Mesenchymal stem cell (in vitro differentiated cells and primary cell): Measurements from ENCODE around the gene TECPR2.
A peak's percentile ranks its signal among the peaks of the same experiment; 100 is the strongest.

ENCODE experiments used
- DNase-seq: peaks from one replicate; pipeline ENCODE4 v3.0.0-alpha.2; 2013
- H2AFZ ChIP-seq: one replicate; pipeline ENCODE4 v1.6.1; 2013; ENCODE audit warnings: low read depth, mild to moderate bottlenecking, control low read depth, inconsistent platforms, low read length, moderate library complexity
- H2AK5ac ChIP-seq: 2 replicates; pipeline ENCODE4 v1.6.1; 2013; ENCODE audit warnings: low read length, moderate library complexity, mild to moderate bottlenecking, inconsistent platforms; ENCODE audit not compliant: severe bottlenecking
- H2BK120ac ChIP-seq: one replicate; pipeline ENCODE4 v1.6.1; 2013; ENCODE audit warnings: low read depth, mild to moderate bottlenecking, inconsistent platforms, low read length, moderate library complexity
- H2BK12ac ChIP-seq, 2 experiments: one replicate each; pipeline ENCODE4 v1.6.1; 2013; ENCODE audit warnings: inconsistent platforms in 2 of 2, low read length in 2 of 2, mild to moderate bottlenecking in 2 of 2, moderate library complexity in 2 of 2, control low read depth in 1 of 2
- H2BK15ac ChIP-seq: one replicate; pipeline ENCODE4 v1.6.1; 2013; ENCODE audit warnings: mild to moderate bottlenecking, low read depth, inconsistent platforms; ENCODE audit not compliant: poor library complexity, severe bottlenecking
- H2BK5ac ChIP-seq: 2 replicates; pipeline ENCODE4 v1.6.1; 2013; ENCODE audit warnings: low read depth, mild to moderate bottlenecking, low read length, control low read depth, inconsistent platforms; ENCODE audit not compliant: poor library complexity, severe bottlenecking
- H3K14ac ChIP-seq, 2 experiments: one replicate each; pipeline ENCODE4 v1.6.1; 2013; ENCODE audit warnings: inconsistent platforms in 2 of 2, low read length in 2 of 2, control low read depth in 1 of 2, mild to moderate bottlenecking in 1 of 2, moderate library complexity in 1 of 2
- H3K18ac ChIP-seq, 2 experiments: one replicate each; pipeline ENCODE4 v1.6.1; 2013; ENCODE audit warnings: inconsistent platforms in 2 of 2, low read length in 2 of 2, control low read depth in 1 of 2, low read depth in 1 of 2, mild to moderate bottlenecking in 1 of 2
- H3K23ac ChIP-seq, 2 experiments: one replicate each; pipeline ENCODE4 v1.6.1; 2013; ENCODE audit warnings: inconsistent platforms in 2 of 2, low read length in 2 of 2, mild to moderate bottlenecking in 2 of 2, moderate library complexity in 2 of 2, control low read depth in 1 of 2
- H3K27ac ChIP-seq: 2 replicates; pipeline ENCODE4 v1.5.1; 2013; ENCODE audit warnings: mild to moderate bottlenecking, moderate library complexity, low read length, control low read depth, inconsistent platforms; ENCODE audit not compliant: poor library complexity, severe bottlenecking
- H3K27me3 ChIP-seq, 2 experiments: 2 replicates each; pipeline versions ENCODE4 v1.6.1 to v1.7.0; 2013; ENCODE audit warnings: low read length in 2 of 2, mild to moderate bottlenecking in 2 of 2, moderate library complexity in 2 of 2, control low read depth in 1 of 2, inconsistent platforms in 1 of 2; ENCODE audit not compliant: control insufficient read depth in 1 of 2, insufficient read depth in 1 of 2
- H3K36me3 ChIP-seq, 2 experiments: 2 replicates each; pipeline versions ENCODE4 v1.6.1 to v1.7.0; 2013; ENCODE audit warnings: low read length in 2 of 2, control low read depth in 1 of 2, inconsistent platforms in 1 of 2, low read depth in 1 of 2, mild to moderate bottlenecking in 1 of 2; ENCODE audit not compliant: insufficient read depth in 2 of 2, control insufficient read depth in 1 of 2
- H3K4ac ChIP-seq, 2 experiments: one replicate each; pipeline ENCODE4 v1.6.1; 2013; ENCODE audit warnings: inconsistent platforms in 2 of 2, low read length in 2 of 2, mild to moderate bottlenecking in 2 of 2, moderate library complexity in 2 of 2, control low read depth in 1 of 2, low read depth in 1 of 2
- H3K4me1 ChIP-seq: 2 replicates; pipeline ENCODE4 v1.6.1; 2013; ENCODE audit warnings: low read depth, low read length, control low read depth; ENCODE audit not compliant: control insufficient read depth, insufficient read depth
- H3K4me2 ChIP-seq: 2 replicates; pipeline ENCODE4 v1.6.1; 2013; ENCODE audit warnings: low read length, mild to moderate bottlenecking, inconsistent platforms; ENCODE audit not compliant: poor library complexity, severe bottlenecking
- H3K4me3 ChIP-seq, 2 experiments: 2 replicates each; pipeline versions ENCODE4 v1.5.1 to v1.7.0; 2013; ENCODE audit warnings: low read length in 2 of 2, mild to moderate bottlenecking in 2 of 2, control low read depth in 1 of 2, low read depth in 1 of 2; ENCODE audit not compliant: insufficient read depth in 1 of 2
- H3K79me1 ChIP-seq: replicated peaks from 2 replicates; pipeline ENCODE4 v1.6.1; 2013; ENCODE audit warnings: mild to moderate bottlenecking, control low read depth, low read length, inconsistent platforms; ENCODE audit not compliant: poor library complexity, severe bottlenecking
- H3K9ac ChIP-seq: 2 replicates; pipeline ENCODE4 v1.7.0; 2013; ENCODE audit warnings: mild to moderate bottlenecking, low read length, moderate library complexity
- H3K9me3 ChIP-seq: 2 replicates; pipeline ENCODE4 v1.7.0; 2013; ENCODE audit warnings: mild to moderate bottlenecking, low read length; ENCODE audit not compliant: control insufficient read depth
- H4K8ac ChIP-seq: one replicate; pipeline ENCODE4 v1.6.1; 2013; ENCODE audit warnings: inconsistent platforms, mild to moderate bottlenecking, low read length, moderate library complexity
- H4K91ac ChIP-seq: one replicate; pipeline ENCODE4 v1.6.1; 2013; ENCODE audit warnings: mild to moderate bottlenecking, low read length, inconsistent platforms
- WGBS: methylation state at CpG from one replicate; pipeline ENCODE4 v1.1.7; 2013; ENCODE audit warnings: mixed read lengths; 5-methylcytosine and 5-hydroxymethylcytosine counted together

Gene TECPR2

DNA sequence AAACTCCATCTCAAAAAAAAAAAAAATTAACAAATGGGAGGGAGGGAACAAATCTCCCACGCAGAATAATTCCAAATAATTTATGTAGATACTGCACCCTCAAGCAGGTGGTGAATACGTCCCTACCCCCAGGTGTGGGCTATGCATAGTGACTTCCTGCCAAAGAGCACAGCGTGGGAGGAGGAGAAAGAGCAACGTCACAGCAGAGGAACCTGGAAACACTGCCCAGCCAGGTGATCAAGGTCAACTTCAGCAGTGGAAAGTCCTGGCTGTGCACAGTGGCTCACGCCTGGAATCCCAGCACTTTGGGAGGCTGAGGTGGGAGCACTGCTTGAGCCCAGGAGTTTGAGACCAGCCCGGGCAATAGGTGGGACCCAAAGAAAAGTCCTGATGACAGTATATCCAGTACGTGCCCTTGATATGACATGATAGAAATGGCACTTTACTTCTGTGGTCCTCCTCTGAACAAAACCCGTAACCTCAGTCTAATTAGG lies 9.6 kb upstream of the TECPR2 start:
- Histone ChIP-seq H3K4me1 (no peaks in the 10 kb centered on the region), H2BK12ac (no peak overlapping the region), H3K36me3 (peaks cover 44 to 93% of the 10 kb centered on the region in 2 experiments), H2BK15ac (no peak overlapping the region), H3K18ac (no peak overlapping the region), H3K14ac (no peak overlapping the region), H4K91ac (no peak overlapping the region), H4K8ac (no peak overlapping the region), H3K9me3 (no peaks in the 10 kb centered on the region), H3K4ac (no peak overlapping the region), H3K9ac (no peak overlapping the region), H3K79me1 (peaks cover 13% of the 10 kb centered on the region), H3K23ac (no peak overlapping the region), H3K27ac (no peak overlapping the region), H2BK120ac (no peak overlapping the region), H3K4me2 (no peak overlapping the region), H3K27me3 (no peaks in the 10 kb centered on the region), H2AFZ (no peak overlapping the region), H3K4me3 (no peak overlapping the region), H2AK5ac (no peak overlapping the region), H2BK5ac (no peak overlapping the region)
- no peak for DNase-seq
- WGBS, result 96% methylated on average over 8 of the region's 8 CpGs

DNA sequence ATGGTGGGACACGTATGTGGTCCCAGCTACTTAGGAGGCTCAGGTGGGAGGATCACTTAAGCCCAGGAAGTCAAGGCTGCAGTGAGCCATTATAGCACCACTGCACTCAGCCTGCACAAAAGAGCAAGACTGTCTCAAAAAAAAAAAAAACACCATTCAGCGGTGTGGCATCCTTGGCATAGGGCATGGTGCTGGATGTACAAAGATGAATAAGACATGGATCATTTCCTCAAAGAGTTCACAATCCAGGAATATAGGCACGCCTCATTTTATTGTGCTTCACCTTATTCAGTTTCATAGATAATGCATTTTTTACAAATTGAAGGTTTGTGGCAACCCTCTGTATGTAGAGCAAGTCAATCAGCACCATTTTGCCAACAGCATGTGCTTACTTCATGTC lies 6.5 kb upstream of the TECPR2 start:
- H2BK12ac ChIP-seq, result no peak overlapping the region
- H3K79me1 ChIP-seq, result peaks cover 26% of the 10 kb centered on the region
- H3K18ac ChIP-seq, result no peak overlapping the region
- no peak for DNase-seq
- H3K4me3 ChIP-seq, result no peak overlapping the region
- no peak overlapping the region for H2BK120ac ChIP-seq
- no peak overlapping the region for H3K4ac ChIP-seq
- H4K91ac ChIP-seq, result no peak overlapping the region
- H3K14ac ChIP-seq, result no peak overlapping the region
- no peak overlapping the region for H2AFZ ChIP-seq
- H2BK15ac ChIP-seq, result no peak overlapping the region
- no peak overlapping the region for H4K8ac ChIP-seq
- no peak overlapping the region for H3K9ac ChIP-seq
- H3K9me3 ChIP-seq, result no peaks in the 10 kb centered on the region
- no peak overlapping the region for H3K27ac ChIP-seq
- H3K23ac ChIP-seq, result no peak overlapping the region
- no peak overlapping the region for H2BK5ac ChIP-seq
- peaks cover 2% of the 10 kb centered on the region for H3K4me1 ChIP-seq
- no peak overlapping the region for H2AK5ac ChIP-seq
- WGBS, result 100% methylated on average over 1 of the region's 3 CpGs
- peaks cover 33 to 84% of the 10 kb centered on the region in 2 experiments for H3K36me3 ChIP-seq
- no peaks in the 10 kb centered on the region for H3K27me3 ChIP-seq
- no peak overlapping the region for H3K4me2 ChIP-seq

DNA sequence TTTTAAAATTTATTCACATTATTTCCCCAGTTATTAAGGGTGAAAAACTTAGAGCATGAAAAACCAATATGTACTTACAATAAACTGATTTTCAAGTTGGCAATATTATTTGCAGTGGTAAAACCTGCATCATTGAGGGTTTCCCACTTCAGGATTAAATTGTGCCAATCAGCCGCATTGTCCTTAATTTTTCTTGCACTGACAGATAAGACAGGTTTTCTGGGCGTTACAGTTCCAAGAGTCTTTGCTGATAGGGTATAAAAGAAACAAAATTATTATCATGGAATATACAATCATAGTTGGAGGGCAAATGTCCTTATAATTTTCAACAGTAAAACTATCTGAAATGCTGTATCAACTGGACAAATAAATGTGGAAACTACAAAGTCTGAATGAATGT lies 3.4 kb upstream of the TECPR2 start:
- no peak overlapping the region for H2AFZ ChIP-seq
- H3K9me3 ChIP-seq, result no peaks in the 10 kb centered on the region
- H3K27ac ChIP-seq, result no peak overlapping the region
- WGBS, result 100% methylated on average over 1 of the region's 2 CpGs
- H2AK5ac ChIP-seq, result no peak overlapping the region
- no peak overlapping the region for H2BK5ac ChIP-seq
- no peak overlapping the region for H3K4ac ChIP-seq
- no peak overlapping the region for H3K4me3 ChIP-seq
- H3K27me3 ChIP-seq, result no peaks in the 10 kb centered on the region
- H3K4me1 ChIP-seq, result peaks cover 9% of the 10 kb centered on the region
- H3K23ac ChIP-seq, result no peak overlapping the region
- H3K18ac ChIP-seq, result no peak overlapping the region
- H2BK120ac ChIP-seq, result no peak overlapping the region
- H2BK12ac ChIP-seq, result no peak overlapping the region
- peaks cover 33% of the 10 kb centered on the region for H3K79me1 ChIP-seq
- no peak overlapping the region for H4K91ac ChIP-seq
- no peak overlapping the region for H4K8ac ChIP-seq
- H3K4me2 ChIP-seq, result no peak overlapping the region
- no peak overlapping the region for H2BK15ac ChIP-seq
- H3K9ac ChIP-seq, result no peak overlapping the region
- H3K14ac ChIP-seq, result no peak overlapping the region
- peaks cover 21 to 59% of the 10 kb centered on the region in 2 experiments for H3K36me3 ChIP-seq
- no peak for DNase-seq

DNA sequence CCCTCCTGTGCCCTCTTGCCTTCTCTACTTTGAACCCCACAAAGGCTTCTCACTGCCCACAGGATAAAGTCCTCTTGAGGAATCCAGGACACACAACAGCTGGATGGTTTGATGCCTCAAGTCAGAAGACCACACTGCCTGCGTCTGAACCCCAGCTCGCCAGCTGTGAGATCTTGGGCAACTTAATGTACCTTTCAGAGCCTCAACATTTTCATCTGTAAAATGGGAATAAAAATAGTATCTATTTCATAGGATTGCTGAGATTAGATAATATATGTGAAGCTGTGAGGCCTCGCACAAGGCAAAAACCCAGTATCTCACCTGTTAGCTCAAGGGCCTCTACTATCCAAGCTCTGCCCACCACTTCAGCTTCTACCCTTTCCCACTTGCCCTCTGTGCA lies 2.4 kb upstream of the TECPR2 start:
- Histone ChIP-seq H3K9ac (no peak overlapping the region), H2AFZ (no peak overlapping the region), H3K14ac (no peak overlapping the region), H2BK12ac (no peak overlapping the region), H2BK120ac (no peak overlapping the region), H2BK5ac (no peak overlapping the region), H2AK5ac (no peak overlapping the region), H3K4me2 (no peak overlapping the region), H3K27me3 (no peaks in the 10 kb centered on the region), H2BK15ac (no peak overlapping the region), H3K18ac (no peak overlapping the region), H4K91ac (no peak overlapping the region), H3K4me3 (peak overlapping the region in 1 of 2 experiments; percentile 22), H4K8ac (no peak overlapping the region), H3K36me3 (peaks cover 10 to 48% of the 10 kb centered on the region in 2 experiments), H3K23ac (no peak overlapping the region), H3K79me1 (peaks cover 38% of the 10 kb centered on the region), H3K4ac (no peak overlapping the region), H3K4me1 (peaks cover 9% of the 10 kb centered on the region), H3K9me3 (no peaks in the 10 kb centered on the region), H3K27ac (no peak overlapping the region)
- WGBS, result 94% methylated on average over 1 of the region's 3 CpGs
- no peak for DNase-seq
